SKM-1 (cell line): ENCODE results near the gene CXCR4.

Experiments used
- DNase-seq: peaks from one replicate; lab custom pipeline; 2025; ENCODE audit not compliant: unreplicated experiment; lab: John Stamatoyannopoulos, UW

CXCR4 gene

GRCh38 chr2:136117909-136118818 lies at the start of gene CXCR4:
Gene CXCR4, minus strand, starts transcription at chr2:136118149. Its CDS starts 89 bp downstream, at chr2:136118060.
- DNase-seq: peak; percentile 44

DNA sequence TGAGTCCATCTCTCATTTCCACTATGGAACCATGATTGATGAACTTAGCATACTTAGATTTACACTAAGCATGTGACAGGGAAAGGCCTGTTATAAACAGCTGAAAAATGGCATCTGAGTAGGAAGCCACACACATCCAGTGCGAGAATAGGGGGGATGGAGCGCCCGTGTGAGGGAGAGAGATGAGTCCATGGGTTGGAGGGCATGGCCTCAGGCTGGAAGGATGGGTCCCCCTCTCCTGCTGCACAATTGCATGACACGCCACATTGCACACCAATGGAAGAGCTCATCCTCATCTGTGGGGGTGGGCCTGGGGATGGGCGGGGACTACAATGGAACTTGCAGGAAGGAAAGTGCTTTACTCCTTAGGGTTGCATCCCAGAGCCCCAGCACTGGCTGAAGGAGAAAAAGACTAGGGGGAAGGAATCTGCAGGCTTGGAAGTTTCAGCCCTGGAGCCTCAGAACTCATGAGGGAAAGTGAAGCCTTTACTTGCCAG lies 46.4 kb upstream of the CXCR4 start:
- no peak for DNase-seq

DNA sequence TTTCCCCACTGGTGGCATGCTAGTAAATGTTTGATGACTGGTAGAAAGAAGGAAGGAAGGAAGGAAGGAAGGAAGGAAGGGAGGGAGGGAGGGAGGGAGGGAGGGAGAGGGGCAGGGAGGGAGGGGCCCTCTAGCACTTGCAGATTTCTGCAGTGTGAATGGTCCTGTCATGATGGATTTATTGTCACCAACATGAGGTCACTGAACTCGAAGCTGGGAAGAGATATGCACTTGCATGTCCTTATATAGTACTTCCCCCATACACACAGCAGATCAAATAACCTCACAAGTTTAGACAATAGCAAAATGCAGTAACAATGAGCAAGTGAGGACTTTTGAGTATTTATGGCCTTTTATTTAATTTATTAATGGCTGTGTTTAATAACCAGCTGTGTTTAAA lies 44.5 kb upstream of the CXCR4 start:
- DNase-seq: no peak

DNA sequence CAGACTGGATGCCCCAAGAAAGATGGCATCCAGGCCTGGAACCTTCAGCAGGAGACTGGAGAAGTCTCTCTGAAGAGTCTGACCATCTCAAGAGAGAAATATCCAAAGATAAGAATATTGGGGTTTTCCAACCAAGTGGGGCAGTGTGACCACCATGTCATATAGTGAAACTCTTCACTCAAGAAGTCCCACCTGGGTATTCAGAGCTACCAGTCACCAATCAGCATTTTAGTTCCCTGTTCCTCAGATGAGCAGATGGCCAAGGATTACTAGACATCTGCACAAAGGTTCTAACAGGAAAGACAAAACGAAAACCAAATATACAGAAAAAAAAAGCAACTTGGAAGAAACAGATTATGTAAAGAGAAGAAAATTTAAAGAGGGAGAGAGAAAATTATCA lies 38.5 kb upstream of the CXCR4 start:
- no peak for DNase-seq

DNA sequence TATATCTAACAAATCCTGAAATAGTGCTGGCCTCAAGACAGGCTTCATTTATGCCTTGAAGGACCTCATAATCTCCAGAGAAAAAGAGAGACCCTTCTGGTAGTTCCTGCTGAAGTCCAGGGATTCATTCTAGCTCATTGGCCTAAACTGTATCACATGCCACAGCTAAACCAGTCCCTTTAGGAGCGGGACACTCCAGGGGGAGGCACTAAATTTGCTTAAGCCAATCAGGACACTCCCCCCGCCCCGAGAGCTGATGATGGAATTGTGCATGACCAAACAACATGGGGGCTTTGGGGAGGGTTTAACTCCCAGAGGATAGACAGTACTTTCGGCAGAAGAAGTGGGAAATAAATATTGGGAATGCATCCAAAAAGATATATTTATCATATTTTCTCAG lies 36.4 kb upstream of the CXCR4 start:
- no peak for DNase-seq

DNA sequence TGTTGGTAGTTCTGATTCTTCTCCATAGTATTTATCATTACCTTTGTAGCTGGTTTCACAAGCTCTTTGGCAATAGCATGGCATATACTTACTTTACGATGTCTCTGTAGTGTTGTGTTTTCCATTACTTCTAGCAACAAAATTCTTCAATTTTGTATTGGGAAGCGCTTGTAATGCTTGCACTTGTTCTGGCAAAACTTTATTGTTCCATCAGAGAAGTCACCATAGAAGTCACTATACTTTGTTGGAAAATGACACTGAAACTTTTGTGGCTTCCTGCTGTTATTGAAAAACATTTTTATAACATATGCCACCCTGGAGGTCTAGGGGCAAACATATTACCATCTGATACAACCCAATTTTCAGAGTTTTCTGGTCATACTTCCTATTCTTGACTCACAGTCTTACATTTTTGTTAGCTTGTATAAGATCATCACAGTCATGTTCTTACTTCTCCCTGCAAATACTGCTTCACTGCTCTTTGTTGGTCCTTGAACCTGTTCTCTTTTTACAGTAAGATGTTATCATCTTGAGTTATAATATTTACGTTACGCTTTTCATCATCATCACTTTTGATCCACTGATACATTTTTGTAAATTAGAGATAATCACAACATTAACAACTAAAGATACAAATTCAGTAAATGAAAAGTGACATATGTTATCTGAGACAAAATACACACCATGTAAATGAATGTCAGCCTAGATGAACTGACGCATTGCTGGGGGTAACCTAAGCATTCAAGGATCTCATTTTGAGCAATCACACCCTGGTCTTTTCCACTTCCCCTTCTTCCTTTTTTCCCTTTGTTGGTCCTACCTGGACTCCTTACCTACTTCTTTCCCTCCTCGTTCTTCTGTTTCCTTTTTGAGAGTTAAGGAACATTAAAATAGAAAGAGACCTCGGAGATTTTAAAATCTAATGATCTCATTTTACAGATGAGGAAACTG lies 33.3 kb upstream of the CXCR4 start:
- DNase-seq: no peak

GRCh38 chr2:136149011-136149410 lies 31.1 kb upstream of the CXCR4 start:
- DNase-seq: no peak

DNA sequence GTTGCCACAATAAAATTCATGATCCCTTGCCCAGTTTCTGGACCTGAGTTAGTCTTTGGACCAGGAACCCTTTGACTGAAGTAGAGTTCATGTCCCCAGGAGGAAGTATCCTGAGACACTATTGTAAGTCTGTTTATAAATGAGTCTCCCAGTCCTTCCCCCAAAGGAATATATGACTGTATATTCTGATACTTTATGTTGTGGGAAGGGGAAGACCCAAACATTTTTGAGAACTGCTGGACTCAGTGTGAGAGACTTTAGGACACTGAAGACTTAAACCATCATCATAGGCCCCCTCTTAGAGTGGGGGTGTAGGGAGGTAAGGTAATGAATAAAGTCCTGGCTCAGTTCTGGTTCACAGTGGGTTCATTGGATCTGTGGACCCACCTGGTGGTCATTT lies 28.6 kb upstream of the CXCR4 start:
- DNase-seq: no peak

DNA sequence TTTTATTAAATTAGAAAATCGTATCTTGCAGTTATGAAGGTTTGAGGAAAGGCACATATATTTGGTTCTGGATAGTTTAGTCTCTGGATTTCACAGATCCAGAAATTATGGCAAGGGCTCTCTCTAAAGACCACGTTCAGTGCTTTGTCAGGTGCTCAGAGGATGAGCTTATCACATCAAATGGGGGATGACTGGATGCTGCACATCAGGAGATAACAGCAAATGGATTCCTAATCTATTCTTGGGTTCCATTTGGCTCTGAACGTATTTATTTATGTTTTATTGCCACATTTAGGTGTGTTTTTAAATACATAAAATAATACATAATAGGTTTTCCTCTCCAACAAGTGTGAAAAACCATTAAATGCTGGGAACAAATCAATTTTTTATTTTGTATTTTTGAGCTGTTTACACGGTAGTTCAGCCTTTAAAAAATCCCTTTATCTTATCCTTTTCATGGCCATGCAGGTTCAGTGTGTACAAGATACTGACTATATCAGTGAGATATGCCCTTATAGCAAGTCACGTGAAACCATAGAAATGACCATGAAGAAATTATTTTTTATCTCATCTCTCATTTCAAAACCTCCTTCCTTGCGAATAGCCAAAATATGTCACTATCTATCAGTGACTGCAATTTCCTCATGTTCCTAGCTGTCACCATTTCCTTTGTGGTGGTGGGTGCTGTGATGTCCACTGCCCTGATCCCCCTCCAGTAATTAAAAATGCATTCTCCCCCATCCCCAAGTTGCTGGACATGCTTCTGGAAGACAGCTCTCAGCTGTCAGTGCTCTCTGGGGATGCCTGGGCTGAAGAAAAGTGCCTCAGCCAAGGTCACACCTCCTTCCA lies 25.9 kb upstream of the CXCR4 start:
- DNase-seq: no peak

DNA sequence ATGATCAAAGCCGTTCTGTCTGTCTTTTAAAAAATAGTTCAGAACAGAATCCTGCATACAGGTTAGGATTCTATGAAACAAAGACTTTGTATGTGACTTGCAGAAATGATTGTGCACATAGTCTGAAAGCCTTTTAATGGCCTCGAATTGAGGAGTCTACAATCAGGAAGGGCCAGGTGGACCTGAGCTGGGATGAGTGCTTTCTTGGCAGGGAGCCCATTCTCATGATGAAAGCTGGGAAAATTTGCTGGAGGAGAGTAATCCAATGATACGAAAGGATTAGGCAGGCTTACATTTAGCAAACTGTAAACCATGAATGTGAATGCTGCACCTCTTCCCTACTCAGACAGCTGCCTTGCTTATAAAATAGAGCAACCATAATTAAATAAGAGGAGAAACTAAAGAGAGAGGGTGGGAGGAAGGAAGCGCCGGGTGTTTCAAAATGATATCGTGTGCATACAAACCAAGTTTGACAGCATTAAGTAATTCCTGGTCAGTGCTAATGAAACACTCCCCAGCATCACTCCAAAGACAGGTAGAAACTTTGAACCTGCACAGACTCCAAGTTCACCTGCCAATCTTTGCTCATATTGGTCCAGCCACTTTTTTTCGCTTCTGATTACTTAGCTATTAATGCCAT lies 23.7 kb upstream of the CXCR4 start:
- no peak for DNase-seq

DNA sequence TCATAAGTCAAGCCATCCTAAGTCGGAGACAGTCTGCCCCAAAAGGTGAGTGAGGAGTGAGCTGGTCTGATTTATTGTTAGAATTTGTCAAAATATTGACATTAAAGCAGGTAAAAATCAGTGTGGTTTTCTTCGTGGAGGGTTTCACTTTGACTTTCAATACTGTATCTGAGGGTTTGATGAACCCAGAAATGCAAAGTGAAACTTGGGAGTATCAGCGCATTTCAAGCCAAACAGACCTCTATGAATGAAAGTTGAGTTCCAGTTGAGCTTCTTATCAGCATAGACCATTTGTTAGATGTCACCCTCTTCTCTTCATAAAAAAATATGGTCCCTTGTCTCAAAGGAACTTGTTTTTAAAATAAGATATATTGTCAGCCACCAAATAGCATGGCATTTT lies 21.7 kb upstream of the CXCR4 start:
- DNase-seq: no peak

DNA sequence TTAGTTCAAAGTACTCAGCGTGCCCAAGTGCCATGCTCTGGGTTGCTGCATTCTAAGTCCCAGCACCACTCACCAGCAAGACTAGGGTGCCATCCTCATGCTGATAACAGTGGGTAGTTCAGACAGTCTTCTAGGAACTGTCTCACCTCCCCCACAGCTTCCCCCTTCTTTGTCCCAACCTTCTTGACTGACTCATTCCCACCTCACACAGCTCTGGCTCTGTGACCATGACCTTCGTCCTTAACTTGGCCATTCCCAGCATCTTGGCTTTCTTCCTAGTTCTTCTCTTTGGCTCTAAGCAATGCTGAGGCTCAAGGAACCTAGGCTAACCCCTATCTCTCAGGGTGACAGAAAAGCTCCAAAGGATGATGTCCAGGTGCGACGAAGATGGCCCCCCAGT lies 20.0 kb upstream of the CXCR4 start:
- DNase-seq: no peak

DNA sequence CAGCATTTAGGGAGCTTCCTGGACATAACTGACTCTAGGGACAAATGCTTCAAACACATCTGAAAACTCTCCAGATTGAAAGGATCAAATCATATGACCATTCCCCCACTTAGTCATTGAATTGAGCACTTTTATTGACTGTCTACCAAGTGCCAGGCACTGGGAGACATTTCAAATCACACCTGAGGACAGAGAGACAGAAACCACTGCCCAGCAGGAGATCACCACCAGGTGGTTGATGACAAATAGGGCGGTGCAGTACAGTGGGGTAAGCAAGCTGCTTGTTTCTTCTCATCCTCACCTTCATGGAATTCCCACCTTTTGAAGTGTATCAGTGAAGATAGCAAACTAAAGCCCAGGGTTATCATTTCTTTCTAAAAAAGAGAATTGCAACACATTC lies 19.0 kb upstream of the CXCR4 start:
- DNase-seq: no peak

DNA sequence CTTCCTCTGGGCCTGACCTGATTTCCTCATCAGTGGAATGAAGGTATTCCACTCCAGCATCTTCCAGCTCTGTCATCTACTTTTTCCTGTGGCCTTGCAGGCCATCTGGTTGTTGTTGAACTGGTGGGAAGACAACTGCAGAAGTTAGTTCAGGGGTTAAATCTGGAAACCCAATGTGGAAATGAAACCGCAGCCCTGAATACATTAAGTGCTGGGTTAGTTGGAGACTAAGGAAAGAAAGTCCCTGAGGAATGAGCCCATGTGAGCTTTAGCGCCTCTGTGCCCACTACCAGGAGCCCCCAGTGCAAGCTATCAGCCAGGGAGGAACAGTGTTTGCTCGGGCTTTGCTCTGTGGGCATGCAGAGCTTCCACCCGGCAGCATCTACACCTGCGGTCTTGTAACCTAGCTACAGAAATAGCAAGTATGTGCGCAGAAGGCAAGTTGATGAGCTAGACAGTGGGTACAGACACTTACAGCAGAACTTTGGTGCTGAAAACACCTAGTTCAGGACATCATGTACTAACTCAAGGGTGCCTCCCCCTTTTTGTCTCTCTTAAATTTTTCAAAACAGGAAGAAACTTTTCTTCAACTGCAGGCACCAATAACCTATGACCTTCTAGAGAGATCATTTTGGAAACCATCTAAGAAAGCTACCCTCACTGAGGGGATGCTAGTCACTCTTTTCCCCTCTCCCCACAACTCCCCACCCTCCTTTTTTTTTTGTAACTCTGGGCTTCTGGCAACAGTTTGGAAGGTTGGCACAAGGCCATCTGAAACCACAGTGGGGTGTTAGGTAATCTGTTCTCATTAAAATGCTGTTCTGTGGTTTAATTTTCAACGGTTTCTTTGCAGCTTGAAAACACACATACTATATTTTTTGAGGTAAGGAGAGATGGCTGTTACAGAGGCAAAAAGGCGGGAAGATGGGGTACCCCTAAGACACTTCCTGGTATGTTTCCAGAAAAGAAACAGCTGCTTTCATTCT lies 18.3 kb upstream of the CXCR4 start:
- DNase-seq: peak; percentile 89

DNA sequence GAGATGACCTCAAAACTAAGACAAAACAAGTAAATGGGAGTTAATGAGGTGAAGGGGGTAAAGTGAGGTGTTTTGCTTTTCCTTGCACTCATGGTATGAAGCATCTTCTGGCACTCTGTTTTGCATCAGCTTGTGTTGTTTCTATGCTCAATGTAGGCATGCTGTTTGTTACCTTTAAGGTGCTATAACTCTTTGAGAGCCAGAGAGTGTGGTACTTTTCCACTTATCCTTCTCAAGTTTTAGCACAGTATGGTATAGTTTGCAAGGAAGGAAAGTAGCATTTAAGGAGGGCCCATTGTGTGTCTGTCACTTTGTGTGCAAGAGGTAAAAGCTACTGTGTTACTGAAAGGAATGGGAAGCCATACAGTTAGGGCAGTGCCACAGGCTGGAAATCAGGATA lies 17.5 kb upstream of the CXCR4 start:
- DNase-seq: no peak

- no peak for DNase-seq
Observed at GRCh38 chr2:136134126-136134525, 16.2 kb upstream of the CXCR4 start.

GRCh38 chr2:136133586-136133985 lies 15.6 kb upstream of the CXCR4 start:
- DNase-seq: no peak

- no peak for DNase-seq
Observed at GRCh38 chr2:136133176-136133575, 15.2 kb upstream of the CXCR4 start.

GRCh38 chr2:136132825-136133155 lies 14.8 kb upstream of the CXCR4 start:
- DNase-seq: no peak
